ENCODE results near the gene HAUS3. TPM values are rescaled to one million over a fixed set of nuclear protein-coding genes. Genes with fewer than 3 reads are reported as not detected.
A peak's percentile ranks its signal among the peaks of the same experiment; 100 is the strongest.

The HAUS3 gene
- polyA plus RNA-seq, 3 donors, result 4.4 to 5.5 (median 5.0) TPM

DNA sequence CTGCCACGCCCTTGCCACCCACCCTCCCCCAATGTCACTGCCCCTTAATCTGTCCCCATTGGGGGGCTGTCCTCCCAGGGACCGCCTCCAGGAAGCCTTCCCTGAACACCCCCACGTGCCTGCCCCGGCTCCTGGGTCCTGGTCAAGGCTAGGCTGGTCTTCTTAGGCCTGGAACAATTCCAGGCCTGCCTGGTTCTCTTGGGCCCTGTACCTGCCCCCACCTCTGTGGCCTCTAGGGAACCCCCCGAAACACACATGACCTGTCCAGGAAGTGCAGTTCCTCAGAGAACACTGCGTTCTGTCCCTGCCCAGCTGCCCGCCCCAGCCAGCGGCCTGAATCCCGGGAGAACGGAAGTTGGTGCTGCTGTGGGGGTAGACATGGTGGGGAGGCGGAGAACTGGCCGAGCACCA lies 14.9 kb upstream of the HAUS3 start:
- Histone ChIP-seq H3K4me3 (replicated peaks in 1 of 3; ENCODE audit: low read depth in 2 of 3, low read length in 3 of 3) (no peak overlapping the region), H3K9me3 (replicated peaks in 1 of 2; ENCODE audit: control insufficient read depth in 1 of 2, insufficient read depth in 1 of 2, low read length in 2 of 2) (no peaks in the 10 kb centered on the region), H3K9ac (ENCODE audit: insufficient read depth, low read length, poor library complexity, severe bottlenecking) (no peak overlapping the region), H2AFZ (ENCODE audit: insufficient read depth, low read depth, low read length, poor library complexity, severe bottlenecking) (no peak overlapping the region), H3K27ac (ENCODE audit: low read depth in 1 of 2, low read length in 2 of 2) (no peak overlapping the region), H3K36me3 (replicated peaks in 1 of 2; ENCODE audit: control insufficient read depth in 1 of 2, insufficient read depth in 2 of 2, low read length in 2 of 2) (peaks cover 56 to 80% of the 10 kb centered on the region in 2 donors), H4K20me1 (ENCODE audit: insufficient read depth, low read length) (peaks cover 89% of the 10 kb centered on the region), H3K4me2 (replicated peaks; ENCODE audit: extremely low read depth, low read length, poor library complexity, severe bottlenecking) (no peak overlapping the region), H3K79me2 (ENCODE audit: insufficient read depth, low read length) (peaks cover 32% of the 10 kb centered on the region), H3K4me1 (ENCODE audit: control insufficient read depth in 1 of 2, insufficient read depth in 2 of 2, low read length in 2 of 2) (peaks cover 13 to 15% of the 10 kb centered on the region in 2 donors), H3K27me3 (ENCODE audit: control insufficient read depth in 2 of 2, insufficient read depth in 2 of 2, low read length in 2 of 2) (no peaks in the 10 kb centered on the region)
- no peak overlapping the region for H3K4me3 Mint-ChIP-seq
- no peaks in the 10 kb centered on the region for H3K9me3 Mint-ChIP-seq
- H3K27ac Mint-ChIP-seq, result no peak overlapping the region
- peaks cover 10% of the 10 kb centered on the region for H3K4me1 Mint-ChIP-seq
- H3K36me3 Mint-ChIP-seq, result peaks cover 34 to 49% of the 10 kb centered on the region in 2 donors
- peaks cover 0 to 4% (median 3%) of the 10 kb centered on the region in 3 donors for H3K27me3 Mint-ChIP-seq (ENCODE audit: low read depth in 3 of 3)
- WGBS (ENCODE audit: insufficient coverage), result 94% methylated on average over 11 of the region's 12 CpGs
- no peak for DNase-seq
- intact Hi-C loops (cut with micrococcal nuclease), result no loop called here
- TF ChIP-seq, protein P1, sequence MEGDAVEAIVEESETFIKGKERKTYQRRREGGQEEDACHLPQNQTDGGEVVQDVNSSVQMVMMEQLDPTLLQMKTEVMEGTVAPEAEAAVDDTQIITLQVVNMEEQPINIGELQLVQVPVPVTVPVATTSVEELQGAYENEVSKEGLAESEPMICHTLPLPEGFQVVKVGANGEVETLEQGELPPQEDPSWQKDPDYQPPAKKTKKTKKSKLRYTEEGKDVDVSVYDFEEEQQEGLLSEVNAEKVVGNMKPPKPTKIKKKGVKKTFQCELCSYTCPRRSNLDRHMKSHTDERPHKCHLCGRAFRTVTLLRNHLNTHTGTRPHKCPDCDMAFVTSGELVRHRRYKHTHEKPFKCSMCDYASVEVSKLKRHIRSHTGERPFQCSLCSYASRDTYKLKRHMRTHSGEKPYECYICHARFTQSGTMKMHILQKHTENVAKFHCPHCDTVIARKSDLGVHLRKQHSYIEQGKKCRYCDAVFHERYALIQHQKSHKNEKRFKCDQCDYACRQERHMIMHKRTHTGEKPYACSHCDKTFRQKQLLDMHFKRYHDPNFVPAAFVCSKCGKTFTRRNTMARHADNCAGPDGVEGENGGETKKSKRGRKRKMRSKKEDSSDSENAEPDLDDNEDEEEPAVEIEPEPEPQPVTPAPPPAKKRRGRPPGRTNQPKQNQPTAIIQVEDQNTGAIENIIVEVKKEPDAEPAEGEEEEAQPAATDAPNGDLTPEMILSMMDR (IDR thresholded peaks at IDR 0.05), result no peak

DNA sequence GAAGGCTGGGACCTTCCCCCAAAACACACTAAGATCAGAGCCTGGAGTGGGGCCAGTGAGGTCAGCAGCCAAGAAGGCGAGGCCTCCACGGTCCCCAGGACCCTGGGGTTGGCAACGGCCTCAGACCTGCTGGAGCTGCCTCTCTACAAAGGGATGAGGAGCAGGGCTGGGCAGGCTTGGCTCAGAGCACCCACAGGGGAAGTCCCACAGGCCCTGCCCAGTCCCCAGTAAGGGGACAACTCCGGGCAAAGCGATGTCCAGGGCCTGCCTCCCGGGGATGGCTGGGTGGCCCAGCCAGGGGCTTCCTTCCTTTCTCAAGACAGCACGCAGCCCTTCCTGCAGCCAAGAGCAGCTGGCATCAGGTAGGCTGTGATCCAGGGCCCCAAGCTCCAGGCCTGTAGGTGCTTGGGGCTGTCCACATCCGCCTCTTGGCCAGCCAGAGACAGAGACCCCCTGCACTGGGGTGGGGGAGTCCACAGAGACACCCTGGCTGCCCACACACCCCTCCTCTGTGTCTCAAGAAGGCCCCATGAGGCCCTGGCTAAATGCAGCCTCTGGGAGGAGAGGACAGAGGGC lies 14.3 kb upstream of the HAUS3 start:
- Histone ChIP-seq H3K4me2 (replicated peaks; ENCODE audit: extremely low read depth, low read length, poor library complexity, severe bottlenecking) (no peak overlapping the region), H3K27ac (ENCODE audit: low read depth in 1 of 2, low read length in 2 of 2) (no peak overlapping the region), H3K9ac (ENCODE audit: insufficient read depth, low read length, poor library complexity, severe bottlenecking) (no peak overlapping the region), H3K27me3 (ENCODE audit: control insufficient read depth in 2 of 2, insufficient read depth in 2 of 2, low read length in 2 of 2) (no peaks in the 10 kb centered on the region), H3K79me2 (ENCODE audit: insufficient read depth, low read length) (peaks cover 31% of the 10 kb centered on the region), H4K20me1 (ENCODE audit: insufficient read depth, low read length) (peaks cover 94% of the 10 kb centered on the region), H3K4me3 (replicated peaks in 1 of 3; ENCODE audit: low read depth in 2 of 3, low read length in 3 of 3) (no peak overlapping the region), H3K4me1 (ENCODE audit: control insufficient read depth in 1 of 2, insufficient read depth in 2 of 2, low read length in 2 of 2) (peaks cover 13 to 15% of the 10 kb centered on the region in 2 donors), H3K36me3 (replicated peaks in 1 of 2; ENCODE audit: control insufficient read depth in 1 of 2, insufficient read depth in 2 of 2, low read length in 2 of 2) (peaks cover 61 to 85% of the 10 kb centered on the region in 2 donors), H3K9me3 (replicated peaks in 1 of 2; ENCODE audit: control insufficient read depth in 1 of 2, insufficient read depth in 1 of 2, low read length in 2 of 2) (no peaks in the 10 kb centered on the region), H2AFZ (ENCODE audit: insufficient read depth, low read depth, low read length, poor library complexity, severe bottlenecking) (no peak overlapping the region)
- peaks cover 10% of the 10 kb centered on the region for H3K4me1 Mint-ChIP-seq
- WGBS (ENCODE audit: insufficient coverage), result 95% methylated on average over 7 of the region's 8 CpGs
- H3K36me3 Mint-ChIP-seq, result peaks cover 34 to 54% of the 10 kb centered on the region in 2 donors
- peak in 1 of 3 donors; percentile 2 for DNase-seq
- no peak overlapping the region for H3K4me3 Mint-ChIP-seq
- H3K27ac Mint-ChIP-seq, result no peak overlapping the region
- TF ChIP-seq, protein P1 (IDR thresholded peaks at IDR 0.05), result no peak
- intact Hi-C loops (cut with micrococcal nuclease), result no loop called here
- no peaks in the 10 kb centered on the region for H3K9me3 Mint-ChIP-seq
- peaks cover 0 to 4% (median 3%) of the 10 kb centered on the region in 3 donors for H3K27me3 Mint-ChIP-seq (ENCODE audit: low read depth in 3 of 3)
